ENCODE measurements around the gene KRT2. TPM values are rescaled to one million over a fixed set of nuclear protein-coding genes. Genes with fewer than 3 reads are reported as not detected.

KRT2 gene
- total and polyA plus RNA-seq, 9 of the 15 experiments (the other 6 are each of a cell fraction or from before 2014, with no cell fraction given) = 0.03 to 0.69 (median 0.07) TPM; not detected in 2

- H3K9me3 ChIP-seq (replicated peaks; ENCODE audit: control insufficient read depth, insufficient read depth, low read depth, low read length) = no peaks in the 10 kb centered on the region
- CTCF ChIA-PET (ENCODE audit: low intra/inter-chr PET ratio) = no interaction called here
- FAIRE-seq = no peak
- no peaks in the 10 kb centered on the region for H4K20me1 ChIP-seq (replicated peaks; ENCODE audit: control insufficient read depth, insufficient read depth, low read length)
- WGBS (ENCODE audit: insufficient coverage, low coverage, missing lambda C conversion rate) = 29% methylated on average over 5 of the region's 7 CpGs
- peaks cover 21 to 33% of the 10 kb centered on the region in 2 experiments for H3K4me1 ChIP-seq (replicated peaks in 1 of 2; ENCODE audit: control insufficient read depth in 2 of 2, insufficient read depth in 2 of 2, low read length in 2 of 2)
- in situ Hi-C loops (cut with MboI) = no loop called here
- peak; percentile 27 to 43 (median 40) for DNase-seq (ENCODE audit: extremely low read depth in 1 of 4, low spot score in 3 of 4)
- intact Hi-C loops (cut with micrococcal nuclease) = no loop called here
- H3K27me3 ChIP-seq (ENCODE audit: control insufficient read depth in 2 of 2, insufficient read depth in 2 of 2, low read length in 2 of 2) = no peaks in the 10 kb centered on the region
- H3K27ac ChIP-seq (ENCODE audit: extremely low read depth, low read depth, low read length) = peak overlapping the region; percentile 20; the same call in 1 of the 3 replicates
- peak; percentile 70 for ATAC-seq
- peak overlapping the region; percentile 45; the same call in 1 of the 2 replicates for H3K4me2 ChIP-seq (ENCODE audit: insufficient read depth, low read length)
- no TSS peak for BruUV-seq (replicated peaks)
- POLR2A ChIA-PET = interaction anchor here (0.7 to 1.0 kb wide), 3 partner anchors 11 to 187 kb away, joined by 3 to 4 read pairs (median 3); no protein-coding TSS in a partner anchor
- H3K79me2 ChIP-seq (ENCODE audit: control insufficient read depth, insufficient read depth, low read length) = no peaks in the 10 kb centered on the region
- H3K36me3 ChIP-seq (ENCODE audit: control insufficient read depth, insufficient read depth, low read length) = no peaks in the 10 kb centered on the region
- H3K9me1 ChIP-seq (ENCODE audit: control insufficient read depth, insufficient read depth, low read length) = no peaks in the 10 kb centered on the region
- H2AFZ ChIP-seq (ENCODE audit: low read depth, low read length) = peak overlapping the region; percentile 77
- no peak overlapping the region for H3K4me3 ChIP-seq
- peak overlapping the region in 1 of 2 experiments; percentile 6; a peak in 1 of 4 replicates for H3K9ac ChIP-seq (ENCODE audit: insufficient read depth in 1 of 2, low read depth in 2 of 2, low read length in 2 of 2)
- no peak for TF ChIP-seq NCOA4 (IDR thresholded peaks at IDR 0.05; ENCODE audit: partially characterized antibody)
- no peak for TF ChIP-seq CBFB (CRISPR knock-in tag; IDR thresholded peaks at IDR 0.05)
- TF ChIP-seq ZNF263 (CRISPR knock-in tag; IDR thresholded peaks at IDR 0.05; ENCODE audit: borderline replicate concordance) = no peak
- no peak for TF ChIP-seq ZNF449 (CRISPR knock-in tag; IDR thresholded peaks at IDR 0.05)
- TF ChIP-seq TAF7 (tag; IDR thresholded peaks at IDR 0.05) = no peak
- no peak for TF ChIP-seq FOXA3 (CRISPR knock-in tag; conservative IDR thresholded peaks at IDR 0.05 in 1 of 2, IDR thresholded peaks at IDR 0.05 in 1 of 2)
- no peak for TF ChIP-seq MAFF (IDR thresholded peaks at IDR 0.05; ENCODE audit: low read length)
- no peak for TF ChIP-seq PYGO2 (tag; IDR thresholded peaks at IDR 0.05)
- no peak for TF ChIP-seq MECOM (CRISPR knock-in tag; IDR thresholded peaks at IDR 0.05)
- 0 out of 2 replicates have a peak, but pooled peaks have one; percentile 18 for TF ChIP-seq SMAD4 (CRISPR knock-in tag; conservative IDR thresholded peaks at IDR 0.05)
- TF ChIP-seq, protein P1, sequence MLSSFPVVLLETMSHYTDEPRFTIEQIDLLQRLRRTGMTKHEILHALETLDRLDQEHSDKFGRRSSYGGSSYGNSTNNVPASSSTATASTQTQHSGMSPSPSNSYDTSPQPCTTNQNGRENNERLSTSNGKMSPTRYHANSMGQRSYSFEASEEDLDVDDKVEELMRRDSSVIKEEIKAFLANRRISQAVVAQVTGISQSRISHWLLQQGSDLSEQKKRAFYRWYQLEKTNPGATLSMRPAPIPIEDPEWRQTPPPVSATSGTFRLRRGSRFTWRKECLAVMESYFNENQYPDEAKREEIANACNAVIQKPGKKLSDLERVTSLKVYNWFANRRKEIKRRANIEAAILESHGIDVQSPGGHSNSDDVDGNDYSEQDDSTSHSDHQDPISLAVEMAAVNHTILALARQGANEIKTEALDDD (IDR thresholded peaks at IDR 0.05) = no peak
- no peak for TF ChIP-seq CGGBP1 (CRISPR knock-in tag; IDR thresholded peaks at IDR 0.05)
- TF ChIP-seq, protein P2, sequence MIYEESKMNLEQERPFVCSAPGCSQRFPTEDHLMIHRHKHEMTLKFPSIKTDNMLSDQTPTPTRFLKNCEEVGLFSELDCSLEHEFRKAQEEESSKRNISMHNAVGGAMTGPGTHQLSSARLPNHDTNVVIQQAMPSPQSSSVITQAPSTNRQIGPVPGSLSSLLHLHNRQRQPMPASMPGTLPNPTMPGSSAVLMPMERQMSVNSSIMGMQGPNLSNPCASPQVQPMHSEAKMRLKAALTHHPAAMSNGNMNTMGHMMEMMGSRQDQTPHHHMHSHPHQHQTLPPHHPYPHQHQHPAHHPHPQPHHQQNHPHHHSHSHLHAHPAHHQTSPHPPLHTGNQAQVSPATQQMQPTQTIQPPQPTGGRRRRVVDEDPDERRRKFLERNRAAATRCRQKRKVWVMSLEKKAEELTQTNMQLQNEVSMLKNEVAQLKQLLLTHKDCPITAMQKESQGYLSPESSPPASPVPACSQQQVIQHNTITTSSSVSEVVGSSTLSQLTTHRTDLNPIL (CRISPR knock-in tag; IDR thresholded peaks at IDR 0.05) = no peak
- 0 out of 2 replicates have a peak, but pooled peaks have one; percentile 44 for TF ChIP-seq MTA3 (IDR thresholded peaks at IDR 0.05; ENCODE audit: borderline replicate concordance)
These were observed 6.8 kb downstream of the KRT2 start for GRCh38 chr12:52645120-52645761.

Data from K562 (cell line).